Measurements from ENCODE around the gene PTPRC.

The PTPRC gene

GRCh38 chr1:198681831-198682759 lies 43.3 kb downstream of the PTPRC start:
- Histone ChIP-seq H3K36me3 (ENCODE audit: control insufficient read depth in 5 of 5, insufficient read depth in 5 of 5, low read length in 5 of 5) (no peaks in the 10 kb centered on the region), H3K9me3 (ENCODE audit: control insufficient read depth in 5 of 5, low read length in 5 of 5) (no peaks in the 10 kb centered on the region), H3K27me3 (ENCODE audit: control insufficient read depth in 5 of 5, insufficient read depth in 4 of 5, low read length in 5 of 5) (no peaks in the 10 kb centered on the region), H3K4me1 (ENCODE audit: control insufficient read depth in 5 of 5, insufficient read depth in 5 of 5, low read length in 5 of 5) (peaks cover 0 to 11% (median 7%) of the 10 kb centered on the region in 5 donors), H3K4me3 (ENCODE audit: low read depth in 1 of 5, low read length in 5 of 5) (peak overlapping the region in 4 of 5 donors; percentile 29 to 50 (median 33)), H3K9ac (ENCODE audit: low read length in 5 of 5) (peak overlapping the region in 2 of 5 donors; percentile 24 to 47), H3K27ac (ENCODE audit: low read depth, low read length) (no peak overlapping the region)

GRCh38 chr1:198682850-198683249 lies 44.0 kb downstream of the PTPRC start:
- Histone ChIP-seq H3K27ac (ENCODE audit: low read depth, low read length) (no peak overlapping the region), H3K27me3 (ENCODE audit: control insufficient read depth in 5 of 5, insufficient read depth in 4 of 5, low read length in 5 of 5) (no peaks in the 10 kb centered on the region), H3K4me3 (ENCODE audit: low read depth in 1 of 5, low read length in 5 of 5) (no peak overlapping the region), H3K9me3 (ENCODE audit: control insufficient read depth in 5 of 5, low read length in 5 of 5) (no peaks in the 10 kb centered on the region), H3K4me1 (ENCODE audit: control insufficient read depth in 5 of 5, insufficient read depth in 5 of 5, low read length in 5 of 5) (peaks cover 0 to 11% (median 7%) of the 10 kb centered on the region in 5 donors), H3K36me3 (ENCODE audit: control insufficient read depth in 5 of 5, insufficient read depth in 5 of 5, low read length in 5 of 5) (no peaks in the 10 kb centered on the region), H3K9ac (ENCODE audit: low read length in 5 of 5) (no peak overlapping the region)

GRCh38 chr1:198683449-198683848 lies 44.6 kb downstream of the PTPRC start:
- H3K9me3 ChIP-seq (ENCODE audit: control insufficient read depth in 5 of 5, low read length in 5 of 5): no peaks in the 10 kb centered on the region
- no peaks in the 10 kb centered on the region for H3K27me3 ChIP-seq (ENCODE audit: control insufficient read depth in 5 of 5, insufficient read depth in 4 of 5, low read length in 5 of 5)
- no peaks in the 10 kb centered on the region for H3K36me3 ChIP-seq (ENCODE audit: control insufficient read depth in 5 of 5, insufficient read depth in 5 of 5, low read length in 5 of 5)
- no peak overlapping the region for H3K27ac ChIP-seq (ENCODE audit: low read depth, low read length)
- H3K9ac ChIP-seq (ENCODE audit: low read length in 5 of 5): no peak overlapping the region
- H3K4me3 ChIP-seq (ENCODE audit: low read depth in 1 of 5, low read length in 5 of 5): no peak overlapping the region
- H3K4me1 ChIP-seq (ENCODE audit: control insufficient read depth in 5 of 5, insufficient read depth in 5 of 5, low read length in 5 of 5): peaks cover 0 to 11% (median 7%) of the 10 kb centered on the region in 5 donors

GRCh38 chr1:198686069-198686728 lies 47.4 kb downstream of the PTPRC start:
- Histone ChIP-seq H3K36me3 (ENCODE audit: control insufficient read depth in 5 of 5, insufficient read depth in 5 of 5, low read length in 5 of 5) (no peaks in the 10 kb centered on the region), H3K4me3 (ENCODE audit: low read depth in 1 of 5, low read length in 5 of 5) (no peak overlapping the region), H3K4me1 (ENCODE audit: control insufficient read depth in 5 of 5, insufficient read depth in 5 of 5, low read length in 5 of 5) (peaks cover 0 to 10% (median 7%) of the 10 kb centered on the region in 5 donors), H3K27me3 (ENCODE audit: control insufficient read depth in 5 of 5, insufficient read depth in 4 of 5, low read length in 5 of 5) (no peaks in the 10 kb centered on the region), H3K9me3 (ENCODE audit: control insufficient read depth in 5 of 5, low read length in 5 of 5) (no peaks in the 10 kb centered on the region), H3K9ac (ENCODE audit: low read length in 5 of 5) (no peak overlapping the region), H3K27ac (ENCODE audit: low read depth, low read length) (no peak overlapping the region)

GRCh38 chr1:198687429-198687828 lies 48.6 kb downstream of the PTPRC start:
- no peaks in the 10 kb centered on the region for H3K9me3 ChIP-seq (ENCODE audit: control insufficient read depth in 5 of 5, low read length in 5 of 5)
- H3K27ac ChIP-seq (ENCODE audit: low read depth, low read length): no peak overlapping the region
- H3K4me1 ChIP-seq (ENCODE audit: control insufficient read depth in 5 of 5, insufficient read depth in 5 of 5, low read length in 5 of 5): peaks cover 0 to 4% (median 0%) of the 10 kb centered on the region in 5 donors
- H3K9ac ChIP-seq (ENCODE audit: low read length in 5 of 5): no peak overlapping the region
- no peak overlapping the region for H3K4me3 ChIP-seq (ENCODE audit: low read depth in 1 of 5, low read length in 5 of 5)
- H3K27me3 ChIP-seq (ENCODE audit: control insufficient read depth in 5 of 5, insufficient read depth in 4 of 5, low read length in 5 of 5): no peaks in the 10 kb centered on the region
- H3K36me3 ChIP-seq (ENCODE audit: control insufficient read depth in 5 of 5, insufficient read depth in 5 of 5, low read length in 5 of 5): no peaks in the 10 kb centered on the region

GRCh38 chr1:198691063-198691462 lies 52.2 kb downstream of the PTPRC start:
- H3K9ac ChIP-seq (ENCODE audit: low read length in 5 of 5): no peak overlapping the region
- no peaks in the 10 kb centered on the region for H3K9me3 ChIP-seq (ENCODE audit: control insufficient read depth in 5 of 5, low read length in 5 of 5)
- H3K4me3 ChIP-seq (ENCODE audit: low read depth in 1 of 5, low read length in 5 of 5): no peak overlapping the region
- no peaks in the 10 kb centered on the region for H3K27me3 ChIP-seq (ENCODE audit: control insufficient read depth in 5 of 5, insufficient read depth in 4 of 5, low read length in 5 of 5)
- no peaks in the 10 kb centered on the region for H3K4me1 ChIP-seq (ENCODE audit: control insufficient read depth in 5 of 5, insufficient read depth in 5 of 5, low read length in 5 of 5)
- H3K27ac ChIP-seq (ENCODE audit: low read depth, low read length): no peak overlapping the region
- no peaks in the 10 kb centered on the region for H3K36me3 ChIP-seq (ENCODE audit: control insufficient read depth in 5 of 5, insufficient read depth in 5 of 5, low read length in 5 of 5)

GRCh38 chr1:198693321-198693720 lies 54.5 kb downstream of the PTPRC start:
- Histone ChIP-seq H3K4me1 (ENCODE audit: control insufficient read depth in 5 of 5, insufficient read depth in 5 of 5, low read length in 5 of 5) (no peaks in the 10 kb centered on the region), H3K27ac (ENCODE audit: low read depth, low read length) (no peak overlapping the region), H3K9me3 (ENCODE audit: control insufficient read depth in 5 of 5, low read length in 5 of 5) (no peaks in the 10 kb centered on the region), H3K9ac (ENCODE audit: low read length in 5 of 5) (no peak overlapping the region), H3K4me3 (ENCODE audit: low read depth in 1 of 5, low read length in 5 of 5) (no peak overlapping the region), H3K27me3 (ENCODE audit: control insufficient read depth in 5 of 5, insufficient read depth in 4 of 5, low read length in 5 of 5) (no peaks in the 10 kb centered on the region), H3K36me3 (ENCODE audit: control insufficient read depth in 5 of 5, insufficient read depth in 5 of 5, low read length in 5 of 5) (no peaks in the 10 kb centered on the region)

GRCh38 chr1:198694542-198694941 lies 55.7 kb downstream of the PTPRC start:
- Histone ChIP-seq H3K27me3 (ENCODE audit: control insufficient read depth in 5 of 5, insufficient read depth in 4 of 5, low read length in 5 of 5) (no peaks in the 10 kb centered on the region), H3K4me1 (ENCODE audit: control insufficient read depth in 5 of 5, insufficient read depth in 5 of 5, low read length in 5 of 5) (peaks cover 0 to 2% (median 0%) of the 10 kb centered on the region in 5 donors), H3K27ac (ENCODE audit: low read depth, low read length) (no peak overlapping the region), H3K36me3 (ENCODE audit: control insufficient read depth in 5 of 5, insufficient read depth in 5 of 5, low read length in 5 of 5) (no peaks in the 10 kb centered on the region), H3K9ac (ENCODE audit: low read length in 5 of 5) (no peak overlapping the region), H3K4me3 (ENCODE audit: low read depth in 1 of 5, low read length in 5 of 5) (no peak overlapping the region), H3K9me3 (ENCODE audit: control insufficient read depth in 5 of 5, low read length in 5 of 5) (no peaks in the 10 kb centered on the region)

- Histone ChIP-seq H3K9me3 (ENCODE audit: control insufficient read depth in 5 of 5, low read length in 5 of 5) (no peaks in the 10 kb centered on the region), H3K27ac (ENCODE audit: low read depth, low read length) (no peak overlapping the region), H3K27me3 (ENCODE audit: control insufficient read depth in 5 of 5, insufficient read depth in 4 of 5, low read length in 5 of 5) (no peaks in the 10 kb centered on the region), H3K4me3 (ENCODE audit: low read depth in 1 of 5, low read length in 5 of 5) (no peak overlapping the region), H3K4me1 (ENCODE audit: control insufficient read depth in 5 of 5, insufficient read depth in 5 of 5, low read length in 5 of 5) (peaks cover 0 to 4% (median 0%) of the 10 kb centered on the region in 5 donors), H3K36me3 (ENCODE audit: control insufficient read depth in 5 of 5, insufficient read depth in 5 of 5, low read length in 5 of 5) (peaks cover 0 to 3% (median 0%) of the 10 kb centered on the region in 5 donors), H3K9ac (ENCODE audit: low read length in 5 of 5) (no peak overlapping the region)
Measured at GRCh38 chr1:198696211-198696610, 57.4 kb downstream of the PTPRC start.

Data from subcutaneous abdominal adipose tissue (tissue), 5 donors.